Endothelial cell of umbilical vein (primary cell): ENCODE data around the gene GNAT1. TPM values are rescaled to one million over a fixed set of nuclear protein-coding genes. Genes with fewer than 3 reads are reported as not detected.

Source experiments
- BruUV-seq: library from RNA; stranded (reverse); fragments of 400-500 nt; replicated peaks from 2 replicates; lab custom pipeline; 2021; lab: Mats Ljungman, UMichigan
- CTCF ChIA-PET: fragments of 300-600, 350-600 bp; sonication (Branson Sonifier 250); formaldehyde crosslinking; loops from one replicate; lab custom pipeline; 2021; ENCODE audit warnings: antibody characterized with exemption, inconsistent platforms; lab: Charles Lee
- POLR2A ChIA-PET: fragments of 300-600, 350-600 bp; sonication (Branson Sonifier 250); formaldehyde crosslinking; loops from one replicate; lab custom pipeline; 2021; ENCODE audit warnings: antibody characterized with exemption, inconsistent platforms; lab: Charles Lee
- DNase-seq: peaks from one replicate; pipeline ENCODE4 v3.0.0-alpha.2; 2011; ENCODE audit warnings: low read depth, low spot score
- FAIRE-seq: peaks from 2 replicates; lab custom pipeline; 2011; peaks lifted over from hg19 to GRCh38; lab: Jason Lieb, UNC
- H2AFZ ChIP-seq: 2 replicates; pipeline ENCODE4 v1.6.0; 2012; ENCODE audit warnings: low read depth, low read length, control low read depth, inconsistent platforms
- H3K27ac ChIP-seq: 2 replicates; pipeline ENCODE4 v1.5.1; 2011; ENCODE audit warnings: low read depth, mild to moderate bottlenecking, control low read depth, low read length, moderate library complexity; ENCODE audit not compliant: insufficient read depth
- H3K27me3 ChIP-seq, 2 experiments: 2 replicates each; pipeline versions ENCODE4 v1.6.0 to v1.6.1; 2011; ENCODE audit warnings: low read length in 2 of 2, mixed read lengths in 1 of 2; ENCODE audit not compliant: control insufficient read depth in 2 of 2, insufficient read depth in 2 of 2
- H3K36me3 ChIP-seq, 2 experiments: 2 replicates in 1 of 2; 3 replicates in 1 of 2; pipeline ENCODE4 v1.5.1; 2011; ENCODE audit warnings: low read length in 2 of 2, mild to moderate bottlenecking in 1 of 2, moderate library complexity in 1 of 2; ENCODE audit not compliant: control insufficient read depth in 2 of 2, insufficient read depth in 2 of 2; ENCODE audit errors: extremely low read depth in 1 of 2
- H3K4me1 ChIP-seq: 3 replicates; pipeline ENCODE4 v1.5.1; 2011; ENCODE audit warnings: mild to moderate bottlenecking, low read length; ENCODE audit not compliant: control insufficient read depth, insufficient read depth; ENCODE audit errors: extremely low read depth
- H3K4me2 ChIP-seq: 2 replicates; pipeline ENCODE4 v1.6.1; 2011; ENCODE audit warnings: low read length, control low read depth, mixed read lengths; ENCODE audit not compliant: insufficient read depth
- H3K4me3 ChIP-seq, 3 experiments: fragments of 200-600 bp in 1 of 3; sonication (generic), shearing (Covaris generic) in 1 of 3; replicated peaks in 1 of 3; 2 replicates each; pipeline ENCODE4 v1.5.1; 2011 to 2016; ENCODE audit warnings: control low read depth in 3 of 3, low read length in 3 of 3, mild to moderate bottlenecking in 2 of 3, inconsistent platforms in 1 of 3, low read depth in 1 of 3, moderate library complexity in 1 of 3; ENCODE audit not compliant: insufficient read depth in 1 of 3
- H3K79me2 ChIP-seq: 2 replicates; pipeline ENCODE4 v1.6.0; 2012; ENCODE audit warnings: low read length, inconsistent platforms; ENCODE audit not compliant: control insufficient read depth, insufficient read depth
- H3K9ac ChIP-seq: replicated peaks from 2 replicates; pipeline ENCODE3; 2011; ENCODE audit warnings: low read length, control low read depth; ENCODE audit not compliant: insufficient read depth; ENCODE audit errors: extremely low read depth
- H3K9me1 ChIP-seq: replicated peaks from 3 replicates; pipeline ENCODE4 v1.6.0; 2011; ENCODE audit warnings: mild to moderate bottlenecking, low read length; ENCODE audit not compliant: control insufficient read depth, insufficient read depth; ENCODE audit errors: extremely low read depth
- H3K9me3 ChIP-seq: replicated peaks from 2 replicates; pipeline ENCODE4 v1.5.1; 2012; ENCODE audit warnings: low read length, inconsistent platforms; ENCODE audit not compliant: control insufficient read depth, insufficient read depth
- H4K20me1 ChIP-seq: replicated peaks from 2 replicates; pipeline ENCODE3; 2011; ENCODE audit warnings: mild to moderate bottlenecking, low read length; ENCODE audit not compliant: control insufficient read depth, insufficient read depth; ENCODE audit errors: extremely low read depth
- CTCF ChIP-seq, 2 donors: IDR thresholded peaks; 1 replicate in 1 of 2; 2 replicates in 1 of 2; pipeline ENCODE4 v1.5.1; 2011; ENCODE audit warnings: low read length in 2 of 2, mild to moderate bottlenecking in 2 of 2, moderate library complexity in 2 of 2, control low read depth in 1 of 2, inconsistent platforms in 1 of 2, low read depth in 1 of 2; ENCODE audit not compliant: insufficient read depth in 1 of 2; ENCODE audit errors: extremely low read depth in 1 of 2
- EZH2 ChIP-seq: IDR thresholded peaks from 2 replicates; pipeline ENCODE4 v1.6.1; 2012; ENCODE audit warnings: borderline replicate concordance, low read depth, mild to moderate bottlenecking, moderate library complexity, low read length, inconsistent platforms; ENCODE audit not compliant: severe bottlenecking
- FOS ChIP-seq: IDR thresholded peaks from 2 replicates; pipeline ENCODE4 v1.6.1; 2011; ENCODE audit warnings: mild to moderate bottlenecking, low read length, moderate library complexity, borderline replicate concordance; ENCODE audit not compliant: insufficient read depth
- GATA2 ChIP-seq: IDR thresholded peaks from 2 replicates; pipeline ENCODE4 v1.7.0; 2011; ENCODE audit warnings: low read depth, mild to moderate bottlenecking, moderate library complexity, mixed read lengths, low read length; ENCODE audit not compliant: insufficient read length, insufficient read depth
- JUN ChIP-seq: IDR thresholded peaks from 2 replicates; pipeline ENCODE4 v1.6.1; 2011; ENCODE audit warnings: borderline replicate concordance, low read depth; ENCODE audit not compliant: insufficient read length, insufficient read depth
- MYC ChIP-seq: IDR thresholded peaks from one replicate; pipeline ENCODE4 v1.6.1; 2011; ENCODE audit warnings: mild to moderate bottlenecking, low read depth, low read length
- POLR2A ChIP-seq: IDR thresholded peaks from 2 replicates; pipeline ENCODE4 v1.6.1; 2012; ENCODE audit warnings: low read depth, mild to moderate bottlenecking, control low read depth, low read length
- POLR2AphosphoS5 ChIP-seq: IDR thresholded peaks from 2 replicates; pipeline ENCODE4 v1.6.1; 2012; ENCODE audit warnings: low read depth, mild to moderate bottlenecking, control low read depth, low read length, moderate library complexity; ENCODE audit not compliant: insufficient read depth
- dilution Hi-C: fragments of 300-500 bp; cut with MboI; formaldehyde crosslinking; loops from one replicate; pipeline ENCODE4 v1.15.0; 2019; ENCODE audit warnings: low sequenced_read_pairs; ENCODE audit not compliant: extremely low pct_ligation_motif_present
- intact Hi-C: fragments of 100-400 bp; cut with micrococcal nuclease; formaldehyde crosslinking; loops from one replicate; pipeline ENCODE4 v1.10.0; 2022
- polyA plus RNA-seq, 4 experiments: library from polyadenylated mRNA; depleted of rRNA in 3 of 4; stranded (reverse) in 3 of 4; unstranded in 1 of 4; fragments of >200 nt; gene quantifications; 2 replicates each; pipeline versions ENCODE4 v1.2.1 to v1.2.3, GENCODE V29; 2011 to 2012; ENCODE audit warnings: missing spikeins in 1 of 4
- total RNA-seq: library from RNA; stranded (reverse); gene quantifications from 2 replicates; pipeline ENCODE4 v1.2.3, GENCODE V29; 2021
- TF ChIP-seq, protein P1 (sequence below): IDR thresholded peaks from 2 replicates; pipeline ENCODE4 v1.6.1; 2011; ENCODE audit not compliant: insufficient read depth, insufficient read length

GNAT1 gene
- total and polyA plus RNA-seq, 2 donors (not counting 3 experiments of a cell fraction or from before 2014, with no cell fraction given) = 0.77 TPM; not detected in 1

- dilution Hi-C loops = no loop called here
- H3K4me2 ChIP-seq = peak within 1 kb of the TSS; percentile 59
- FAIRE-seq = no peak
- H3K9me3 ChIP-seq = no peaks in the 10 kb centered on the region
- no peaks in the 10 kb centered on the region for H4K20me1 ChIP-seq
- peak; percentile 23 for DNase-seq
- POLR2A ChIA-PET = interaction anchor here (0.6 kb wide), 1 partner anchor 58 kb away, joined by 16 read pairs; no protein-coding TSS in a partner anchor
- TF ChIP-seq, protein P1, sequence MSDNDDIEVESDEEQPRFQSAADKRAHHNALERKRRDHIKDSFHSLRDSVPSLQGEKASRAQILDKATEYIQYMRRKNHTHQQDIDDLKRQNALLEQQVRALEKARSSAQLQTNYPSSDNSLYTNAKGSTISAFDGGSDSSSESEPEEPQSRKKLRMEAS = no peak
- TF ChIP-seq POLR2A (no peak), MYC (no peak), JUN (no peak), FOS (no peak), EZH2 (no peak), CTCF (IDR thresholded peaks at IDR 0.05; ENCODE audit: extremely low read depth in 1 of 2, insufficient read depth in 1 of 2, low read depth in 1 of 2, low read length in 2 of 2) (no peak), GATA2 (no peak), POLR2AphosphoS5 (no peak)
- CTCF ChIA-PET = interaction anchor here (1.1 to 4.8 kb wide), 3 partner anchors 10 to 21 kb away, joined by 3 to 43 read pairs (median 34); no protein-coding TSS in a partner anchor
- intact Hi-C loops = no loop called here
- peaks cover 3% of the 10 kb centered on the region for H3K4me1 ChIP-seq
- no TSS peak for BruUV-seq
- H2AFZ ChIP-seq = peak within 1 kb of the TSS; percentile 39
- no peak within 1 kb of the TSS for H3K9ac ChIP-seq
- H3K79me2 ChIP-seq = no peaks in the 10 kb centered on the region
- H3K27me3 ChIP-seq = peaks cover 18% of the 10 kb centered on the region in 2 experiments
- H3K27ac ChIP-seq = no peak within 1 kb of the TSS
- no peaks in the 10 kb centered on the region for H3K36me3 ChIP-seq
- no peaks in the 10 kb centered on the region for H3K9me1 ChIP-seq
- peak within 1 kb of the TSS in 2 of 3 experiments; percentile 27 to 36 for H3K4me3 ChIP-seq
Measured at GRCh38 chr3:50204804-50205412, 13.5 kb downstream of the GNAT1 start, which contains the start of gene SLC38A3. Gene SLC38A3 (plus strand): TSS chr3:50205271. CDS start chr3:50214200, 8,929 bp downstream.
